ENCODE data around the gene UGGT1.

UGGT1 gene

DNA sequence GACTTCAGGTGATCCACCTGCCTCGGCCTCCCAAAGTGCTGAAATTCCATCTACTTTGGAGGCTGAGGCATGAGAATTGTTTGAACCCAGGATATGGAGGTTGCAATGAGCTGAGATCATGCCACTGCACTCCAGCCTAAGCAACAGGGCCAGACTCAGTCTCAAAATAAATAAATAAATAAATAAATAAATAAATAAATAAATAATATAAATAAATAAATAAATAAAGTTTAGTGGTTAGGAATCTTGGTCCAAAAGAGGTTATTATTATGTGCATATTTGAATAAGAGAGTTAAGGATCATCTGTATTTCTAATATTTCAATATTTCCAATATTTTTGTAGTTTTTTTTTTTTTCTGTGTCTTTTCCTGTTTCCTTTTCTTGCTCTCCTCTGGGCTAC is 136.9 kb downstream of the UGGT1 start:
- DNase-seq: no peak

DNA sequence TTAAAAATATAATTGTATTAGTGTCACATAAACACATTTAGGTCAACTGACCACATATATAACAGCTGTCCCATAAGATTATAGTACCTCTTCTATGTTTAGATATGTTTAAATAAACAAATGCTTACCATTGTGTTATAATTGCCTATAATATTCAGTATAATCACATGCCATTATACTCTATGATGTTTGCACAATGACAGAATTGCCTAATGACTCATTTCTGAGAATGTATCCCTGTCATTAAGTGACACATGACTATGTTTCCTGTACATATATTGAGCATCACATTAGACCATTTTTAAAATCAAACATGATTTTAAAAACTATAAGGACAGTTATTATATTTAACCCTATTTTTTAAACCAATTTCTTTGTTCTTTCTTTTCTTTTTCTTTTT is 137.9 kb downstream of the UGGT1 start:
- DNase-seq: no peak

DNA sequence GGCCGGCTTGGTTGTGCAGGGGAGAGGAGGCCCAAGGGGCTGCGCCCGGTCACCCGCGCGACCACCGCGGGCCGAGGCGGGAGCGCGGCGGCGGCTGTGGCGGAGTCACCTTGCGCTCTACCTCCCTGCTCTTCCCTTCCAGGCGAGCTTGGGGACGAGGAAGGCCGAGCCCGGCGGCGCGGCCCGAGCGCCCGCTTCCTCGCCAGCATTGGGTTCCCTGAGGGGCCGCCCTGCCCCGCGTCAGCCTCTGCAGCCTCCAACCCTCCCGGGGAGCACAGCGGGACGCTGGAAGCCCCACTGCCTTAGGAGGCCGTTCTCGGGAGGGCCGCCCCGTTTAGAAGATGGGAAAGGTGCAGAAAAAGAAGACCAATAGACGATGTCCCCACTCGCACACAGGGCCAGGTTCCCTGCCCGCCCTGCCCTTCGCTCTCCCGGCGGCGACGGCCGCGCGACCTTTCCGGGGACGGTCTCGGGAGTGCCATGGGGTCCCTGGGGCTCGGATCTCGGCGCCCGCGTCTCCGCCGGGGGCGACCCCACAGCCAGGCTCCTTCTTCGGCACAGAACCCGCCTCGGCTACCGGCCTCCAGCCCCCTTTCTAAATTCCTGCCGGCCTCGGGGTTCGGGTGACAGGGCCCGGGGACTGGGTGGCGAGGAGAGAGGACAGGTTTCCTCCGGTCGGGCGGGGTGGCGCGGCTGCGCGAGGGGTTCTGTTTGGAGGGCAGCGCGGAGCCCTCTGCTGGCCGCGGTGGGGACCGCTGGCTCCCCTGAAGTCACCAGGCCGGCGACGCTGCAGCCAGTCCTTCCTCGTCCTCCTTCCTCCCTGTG is 142.2 kb downstream of the UGGT1 start:
- DNase-seq: peak; percentile 34

DNA sequence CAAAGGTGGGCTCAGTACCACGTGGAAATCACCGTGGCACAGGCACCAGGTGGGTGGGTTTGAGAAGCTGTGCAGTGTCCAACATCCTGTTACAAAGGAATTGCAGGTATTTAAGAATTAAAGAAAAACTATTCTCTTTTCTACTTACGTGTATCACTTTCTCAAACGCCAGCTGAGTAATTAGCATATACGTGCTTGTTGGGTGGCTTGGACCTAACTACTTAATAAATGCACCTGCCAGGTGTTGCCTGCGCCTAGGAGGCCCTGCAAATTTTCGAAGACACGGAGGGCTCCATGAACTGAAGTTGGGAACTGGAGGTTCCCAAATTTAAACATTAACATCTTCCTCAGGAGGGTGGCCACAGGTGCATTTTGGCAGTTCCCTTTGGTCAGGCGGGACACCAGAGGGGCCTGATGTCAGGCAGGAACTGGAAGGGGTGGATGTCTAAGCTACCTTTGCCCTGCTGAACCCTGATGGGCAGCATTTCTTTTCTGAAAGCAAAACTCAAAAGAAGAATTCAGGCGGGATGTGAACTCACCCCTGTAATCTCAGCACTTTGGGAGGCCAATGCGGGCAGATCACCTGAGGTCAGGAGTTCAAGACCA is 142.9 kb downstream of the UGGT1 start:
- DNase-seq: no peak

DNA sequence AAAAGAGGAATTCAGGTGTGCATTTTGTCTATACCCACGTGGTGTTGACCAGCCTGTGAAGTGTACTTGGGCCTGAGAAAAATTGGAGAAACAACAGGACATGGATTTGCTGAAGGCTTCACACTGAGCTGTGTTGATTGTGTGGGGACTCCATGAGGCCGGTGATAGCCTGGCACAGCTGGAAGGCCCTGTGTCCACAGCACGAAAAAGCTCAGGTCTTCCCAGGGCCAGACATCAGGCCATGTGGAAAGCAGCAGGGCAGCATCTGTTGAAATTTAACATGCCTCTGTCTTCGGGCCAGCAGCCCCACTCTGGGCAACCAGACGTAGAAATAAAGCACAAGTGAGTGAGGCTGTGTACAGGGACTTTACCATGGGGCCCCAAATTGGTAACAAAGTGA is 143.6 kb downstream of the UGGT1 start:
- no peak for DNase-seq

DNA sequence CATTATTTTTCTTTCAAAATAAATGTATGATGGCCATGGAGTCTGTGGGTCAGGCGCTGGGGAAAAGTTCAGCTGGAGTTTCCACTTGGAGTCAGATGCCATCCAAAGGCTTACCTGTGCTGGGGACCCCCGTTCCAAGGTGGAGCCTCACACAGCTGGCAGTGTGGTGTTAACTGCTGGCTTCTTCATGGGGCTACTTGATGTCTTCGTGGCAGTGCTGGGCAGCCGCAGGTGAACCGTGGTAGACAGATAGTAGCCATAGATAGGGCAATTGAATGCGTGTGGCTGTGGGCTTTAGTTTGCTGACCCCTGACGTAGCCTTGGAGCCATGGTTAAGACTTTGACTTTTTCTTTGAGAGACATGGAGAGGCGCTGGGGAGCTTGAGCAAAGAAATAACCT is 144.6 kb downstream of the UGGT1 start:
- no peak for DNase-seq

DNA sequence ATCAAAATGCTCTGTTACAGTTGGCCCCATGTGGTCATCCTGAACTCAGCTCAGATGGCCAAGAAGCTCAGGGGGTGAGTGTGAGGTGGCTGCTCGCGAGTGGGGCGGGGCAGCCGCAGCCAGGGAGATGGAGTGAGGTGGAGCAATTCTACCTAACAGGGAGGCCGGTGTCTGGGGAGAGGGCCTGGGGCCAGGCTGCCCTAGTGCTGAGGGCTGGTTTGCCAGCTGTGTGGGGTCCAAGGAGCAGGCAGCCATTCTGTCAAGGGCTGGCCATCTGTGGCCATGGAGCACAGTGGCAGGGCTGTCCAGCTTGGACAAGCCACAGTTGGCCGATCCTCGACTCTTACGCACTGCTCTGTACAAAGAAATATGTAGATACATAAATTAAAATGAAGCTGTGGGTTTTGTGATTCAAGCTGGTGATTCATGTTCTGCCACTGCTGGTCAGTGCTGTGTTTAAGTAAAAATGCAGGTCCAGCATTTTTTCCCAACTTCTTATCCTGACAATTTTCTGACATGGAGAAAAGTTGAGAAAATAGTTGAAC is 145.6 kb downstream of the UGGT1 start:
- DNase-seq: no peak

DNA sequence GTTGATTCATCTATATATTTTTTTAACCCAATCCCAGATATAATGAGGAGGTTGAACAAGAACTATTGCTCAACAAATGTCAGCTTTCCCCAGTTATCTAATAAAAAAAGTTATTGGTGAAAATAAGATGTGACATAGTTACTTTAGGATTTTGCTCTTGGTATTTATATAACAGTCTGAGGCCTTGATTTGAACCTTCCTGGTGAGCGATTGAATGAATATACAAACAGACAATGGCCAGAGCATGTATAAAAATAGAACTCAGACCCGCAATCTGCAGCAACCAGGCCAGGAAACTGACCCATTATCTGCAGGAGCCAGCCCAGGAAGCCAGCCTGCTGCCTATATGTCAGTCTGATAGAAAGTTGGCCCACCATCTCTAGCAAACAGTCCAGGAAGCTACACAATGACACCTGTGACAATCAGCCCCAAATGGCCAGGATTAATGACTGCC is 146.1 kb downstream of the UGGT1 start:
- DNase-seq: no peak

DNA sequence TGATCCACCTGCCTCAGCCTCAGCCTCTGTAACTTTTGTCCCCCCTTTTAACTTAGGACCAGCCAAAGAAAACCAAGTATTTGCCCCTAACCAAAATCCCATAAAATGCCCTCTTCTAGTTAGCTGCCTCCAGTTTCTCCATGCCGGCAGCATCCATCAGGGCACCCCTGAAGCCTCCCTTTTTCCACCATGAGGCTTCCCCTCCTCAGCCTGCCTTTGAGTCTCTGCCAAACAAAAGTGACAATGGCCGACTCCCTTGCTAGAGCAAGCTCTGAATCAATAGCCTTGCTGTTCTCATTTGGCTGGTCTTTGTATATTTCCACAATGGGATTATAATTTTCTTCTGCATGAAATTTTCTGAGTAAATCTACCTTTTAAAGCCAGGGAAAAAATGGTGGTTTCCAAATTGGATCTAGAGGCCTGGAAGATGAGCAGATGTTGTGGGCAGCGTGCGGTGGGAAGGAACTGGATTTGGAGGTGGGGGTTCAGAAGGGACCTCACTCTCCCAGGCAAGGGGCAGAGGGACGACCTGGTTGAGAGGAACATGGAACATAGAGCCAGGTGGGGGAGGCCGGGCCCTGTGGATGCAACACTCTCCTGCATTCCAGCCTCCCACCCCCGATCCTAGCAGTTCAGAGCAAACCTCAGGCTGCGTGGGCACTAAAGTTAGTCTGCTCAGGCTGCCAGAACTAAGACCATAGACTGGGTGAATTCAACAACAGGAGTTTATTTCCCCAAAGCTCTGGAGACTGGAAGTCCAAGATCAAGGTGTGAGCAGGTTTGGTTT is 147.1 kb downstream of the UGGT1 start:
- no peak for DNase-seq

DNA sequence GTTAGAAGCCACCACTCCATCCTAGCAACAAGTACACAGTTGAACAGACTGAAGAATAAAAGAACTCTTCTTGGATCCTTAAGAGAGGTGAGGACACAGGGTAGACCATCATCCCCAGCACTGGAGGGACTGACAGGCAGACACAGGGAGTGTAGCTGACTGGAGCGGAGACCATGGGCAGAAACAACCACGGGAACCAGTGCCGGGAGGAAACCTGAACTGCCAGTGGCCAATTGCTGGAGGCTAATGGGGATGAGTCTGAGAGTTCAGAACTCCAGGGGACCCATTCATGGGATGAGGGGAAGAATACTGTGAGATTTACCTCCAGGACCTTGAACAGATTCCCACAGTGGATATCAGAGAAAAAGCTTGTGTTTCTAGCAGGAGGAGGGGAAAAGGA is 150.9 kb downstream of the UGGT1 start:
- no peak for DNase-seq
